Endodermal cell (in vitro differentiated cells): ENCODE measurements around the gene RASAL1. TPM values are rescaled to one million over a fixed set of nuclear protein-coding genes. Genes with fewer than 3 reads are reported as not detected.

Source experiments
- DNase-seq: peaks from one replicate; pipeline ENCODE4 v3.0.0-alpha.2; 2017
- H3K27ac ChIP-seq: 2 replicates; pipeline ENCODE4 v1.5.1; 2013; ENCODE audit warnings: mild to moderate bottlenecking, low read depth, low read length, moderate library complexity
- H3K27me3 ChIP-seq: 2 replicates; pipeline ENCODE4 v1.6.1; 2013; ENCODE audit warnings: mild to moderate bottlenecking, low read length, moderate library complexity; ENCODE audit not compliant: insufficient read depth, control insufficient read depth, poor library complexity, severe bottlenecking
- H3K36me3 ChIP-seq: 2 replicates; pipeline ENCODE4 v1.7.0; 2013; ENCODE audit warnings: mild to moderate bottlenecking, low read length, moderate library complexity; ENCODE audit not compliant: control insufficient read depth, insufficient read depth
- H3K4me1 ChIP-seq: one replicate; pipeline ENCODE4 v1.7.0; 2013; ENCODE audit warnings: low read length; ENCODE audit not compliant: control insufficient read depth, insufficient read depth
- H3K4me3 ChIP-seq: 2 replicates; pipeline ENCODE4 v1.5.1; 2013; ENCODE audit warnings: mild to moderate bottlenecking, low read length, moderate library complexity
- H3K9ac ChIP-seq: 2 replicates; pipeline ENCODE4 v1.6.1; 2013; ENCODE audit warnings: mild to moderate bottlenecking, low read length, moderate library complexity; ENCODE audit not compliant: poor library complexity, severe bottlenecking; ENCODE audit errors: extremely low read depth
- H3K9me3 ChIP-seq: 2 replicates; pipeline ENCODE4 v1.6.1; 2013; ENCODE audit warnings: mild to moderate bottlenecking, low read length, moderate library complexity; ENCODE audit not compliant: control insufficient read depth
- H3K27ac Mint-ChIP-seq: 2 replicates; pipeline ENCODE4 v1.8.0; 2020; ENCODE audit warnings: mixed read lengths
- H3K27me3 Mint-ChIP-seq: 2 replicates; pipeline ENCODE4 v1.8.0; 2021; ENCODE audit warnings: mild to moderate bottlenecking, mixed read lengths; ENCODE audit not compliant: insufficient read depth
- H3K36me3 Mint-ChIP-seq: 2 replicates; pipeline ENCODE4 v1.8.0; 2020; ENCODE audit warnings: low read depth, mixed read lengths
- H3K4me1 Mint-ChIP-seq: 2 replicates; pipeline ENCODE4 v1.8.0; 2020; ENCODE audit warnings: mixed read lengths
- H3K4me3 Mint-ChIP-seq: 2 replicates; pipeline ENCODE4 v1.8.0; 2020; ENCODE audit warnings: mild to moderate bottlenecking, moderate library complexity, mixed read lengths
- H3K9me3 Mint-ChIP-seq: 2 replicates; pipeline ENCODE4 v1.8.0; 2020; ENCODE audit warnings: mild to moderate bottlenecking, mixed read lengths
- WGBS, 2 experiments: methylation state at CpG; one replicate each; pipeline versions ENCODE4 v1.1.5 to v1.1.7; 2013; ENCODE audit warnings: missing lambda C conversion rate in 2 of 2, mixed read lengths in 1 of 2; ENCODE audit not compliant: insufficient coverage in 1 of 2, insufficient read length in 1 of 2; 5-methylcytosine and 5-hydroxymethylcytosine counted together
- total RNA-seq, 2 donors: library from RNA; stranded (reverse); fragmentation: NEBNext Ultra II Directional in 1 of 2; extraction: Animal tissue kit (Norgen Biotek cat#: 25700) in 1 of 2; gene quantifications; 2 replicates in 1 of 2; 3 replicates in 1 of 2; pipeline ENCODE4 v1.2.1, GENCODE V29; 2021
- TF ChIP-seq, protein P1 (sequence below): fragments of 200-600 bp; sonication (generic); conservative IDR thresholded peaks from 2 replicates; pipeline ENCODE4 v1.5.0; 2021; ENCODE audit warnings: antibody characterized with exemption, mild to moderate bottlenecking

RASAL1 gene
- total RNA-seq, 2 donors from 2014 or later: 0.77 to 1.4 TPM

- H3K4me1 ChIP-seq: no peaks in the 10 kb centered on the region
- Mint-ChIP-seq H3K27ac (no peak overlapping the region), H3K9me3 (no peaks in the 10 kb centered on the region), H3K27me3 (peaks cover 57% of the 10 kb centered on the region), H3K4me3 (no peak overlapping the region), H3K36me3 (peaks cover 18% of the 10 kb centered on the region), H3K4me1 (no peaks in the 10 kb centered on the region)
- H3K9ac ChIP-seq: no peak overlapping the region
- peak; percentile 51 for DNase-seq
- TF ChIP-seq, protein P1, sequence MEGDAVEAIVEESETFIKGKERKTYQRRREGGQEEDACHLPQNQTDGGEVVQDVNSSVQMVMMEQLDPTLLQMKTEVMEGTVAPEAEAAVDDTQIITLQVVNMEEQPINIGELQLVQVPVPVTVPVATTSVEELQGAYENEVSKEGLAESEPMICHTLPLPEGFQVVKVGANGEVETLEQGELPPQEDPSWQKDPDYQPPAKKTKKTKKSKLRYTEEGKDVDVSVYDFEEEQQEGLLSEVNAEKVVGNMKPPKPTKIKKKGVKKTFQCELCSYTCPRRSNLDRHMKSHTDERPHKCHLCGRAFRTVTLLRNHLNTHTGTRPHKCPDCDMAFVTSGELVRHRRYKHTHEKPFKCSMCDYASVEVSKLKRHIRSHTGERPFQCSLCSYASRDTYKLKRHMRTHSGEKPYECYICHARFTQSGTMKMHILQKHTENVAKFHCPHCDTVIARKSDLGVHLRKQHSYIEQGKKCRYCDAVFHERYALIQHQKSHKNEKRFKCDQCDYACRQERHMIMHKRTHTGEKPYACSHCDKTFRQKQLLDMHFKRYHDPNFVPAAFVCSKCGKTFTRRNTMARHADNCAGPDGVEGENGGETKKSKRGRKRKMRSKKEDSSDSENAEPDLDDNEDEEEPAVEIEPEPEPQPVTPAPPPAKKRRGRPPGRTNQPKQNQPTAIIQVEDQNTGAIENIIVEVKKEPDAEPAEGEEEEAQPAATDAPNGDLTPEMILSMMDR: no peak
- H3K9me3 ChIP-seq: no peaks in the 10 kb centered on the region
- WGBS, 2 experiments: 86 to 93% methylated on average over 3 to 12 of the region's 12 CpGs
- H3K36me3 ChIP-seq: peaks cover 18% of the 10 kb centered on the region
- no peak overlapping the region for H3K4me3 ChIP-seq
- peaks cover 59% of the 10 kb centered on the region for H3K27me3 ChIP-seq
- no peak overlapping the region for H3K27ac ChIP-seq
These were observed 19.5 kb upstream of the RASAL1 start for GRCh38 chr12:113155060-113155459.

GRCh38 chr12:113154351-113154973, 18.9 kb upstream of the RASAL1 start:
- TF ChIP-seq, protein P1: no peak
- peaks cover 5% of the 10 kb centered on the region for H3K4me1 Mint-ChIP-seq
- Histone ChIP-seq H3K27me3 (peaks cover 62% of the 10 kb centered on the region), H3K4me3 (no peak overlapping the region), H3K27ac (no peak overlapping the region), H3K9ac (no peak overlapping the region), H3K9me3 (no peaks in the 10 kb centered on the region), H3K36me3 (peaks cover 12% of the 10 kb centered on the region), H3K4me1 (peaks cover 2% of the 10 kb centered on the region)
- H3K27ac Mint-ChIP-seq: no peak overlapping the region
- peaks cover 62% of the 10 kb centered on the region for H3K27me3 Mint-ChIP-seq
- WGBS, 2 experiments: 13 to 19% methylated on average over 27 to 51 of the region's 51 CpGs
- DNase-seq: peak; percentile 90
- no peaks in the 10 kb centered on the region for H3K9me3 Mint-ChIP-seq
- H3K36me3 Mint-ChIP-seq: peaks cover 14% of the 10 kb centered on the region
- no peak overlapping the region for H3K4me3 Mint-ChIP-seq

- Histone ChIP-seq H3K4me3 (peak overlapping the region; percentile 70), H3K9ac (no peak overlapping the region), H3K9me3 (no peaks in the 10 kb centered on the region), H3K27me3 (peaks cover 62% of the 10 kb centered on the region), H3K4me1 (peaks cover 2% of the 10 kb centered on the region), H3K27ac (no peak overlapping the region), H3K36me3 (no peaks in the 10 kb centered on the region)
- no peaks in the 10 kb centered on the region for H3K9me3 Mint-ChIP-seq
- H3K27me3 Mint-ChIP-seq: peaks cover 62% of the 10 kb centered on the region
- H3K4me1 Mint-ChIP-seq: peaks cover 5% of the 10 kb centered on the region
- TF ChIP-seq, protein P1: peak; percentile 64
- H3K27ac Mint-ChIP-seq: no peak overlapping the region
- peak; percentile 94 for DNase-seq
- H3K36me3 Mint-ChIP-seq: peaks cover 6% of the 10 kb centered on the region
- H3K4me3 Mint-ChIP-seq: peak overlapping the region; percentile 44
- 12 to 19% methylated on average over 30 to 70 of the region's 70 CpGs for WGBS, 2 experiments
These were observed 17.6 kb upstream of the RASAL1 start for GRCh38 chr12:113152835-113153814.
